Stimulated activated CD8-positive, alpha-beta memory T cell treated with anti-CD3 and anti-CD28 coated beads, Interleukin-4, amount 100 ng/mL, for 24 hours (primary cell): ENCODE results near the gene C1S.

Experiments used
- DNase-seq: peaks from one replicate; pipeline ENCODE4 v3.0.0-alpha.2; 2020; ENCODE audit warnings: low read depth

Gene C1S

GRCh38 chr12:7076493-7076892, 16.0 kb downstream of the C1S start:
- no peak for DNase-seq

- no peak for DNase-seq
These were observed 17.6 kb downstream of the C1S start for GRCh38 chr12:7078163-7078562.

- no peak for DNase-seq
These were observed 19.3 kb downstream of the C1S start for GRCh38 chr12:7079826-7080125.

- DNase-seq: no peak
These were observed 20.5 kb downstream of the C1S start for GRCh38 chr12:7081037-7081436.

- DNase-seq: no peak
These were observed 22.6 kb downstream of the C1S start for GRCh38 chr12:7083125-7083524.

- DNase-seq: no peak
These were observed 28.8 kb downstream of the C1S start for GRCh38 chr12:7089196-7089871.

GRCh38 chr12:7090222-7090998, 29.9 kb downstream of the C1S start:
- DNase-seq: no peak

- no peak for DNase-seq
These were observed 30.7 kb downstream of the C1S start for GRCh38 chr12:7091171-7091570.

GRCh38 chr12:7091660-7092228, 31.2 kb downstream of the C1S start:
- no peak for DNase-seq

- DNase-seq: peak; percentile 52
These were observed 31.9 kb downstream of the C1S start, which contains the start of gene C1R for GRCh38 chr12:7092229-7092985. C1R (minus strand) TSS chr12:7092445; CDS start chr12:7092388, 57 bp downstream.

GRCh38 chr12:7092986-7093460, 32.5 kb downstream of the C1S start:
- DNase-seq: no peak

GRCh38 chr12:7093486-7093885, 33.0 kb downstream of the C1S start:
- DNase-seq: no peak

- no peak for DNase-seq
These were observed 33.4 kb downstream of the C1S start for GRCh38 chr12:7093892-7094291.

- no peak for DNase-seq
These were observed 35.8 kb downstream of the C1S start for GRCh38 chr12:7096006-7096932.

GRCh38 chr12:7096979-7097378, 36.5 kb downstream of the C1S start:
- no peak for DNase-seq

GRCh38 chr12:7099290-7099996, 38.9 kb downstream of the C1S start:
- DNase-seq: no peak

GRCh38 chr12:7100239-7100638, 39.7 kb downstream of the C1S start:
- no peak for DNase-seq

GRCh38 chr12:7101047-7101693, 40.7 kb downstream of the C1S start:
- no peak for DNase-seq

GRCh38 chr12:7101694-7102131, 41.2 kb downstream of the C1S start:
- DNase-seq: no peak

- no peak for DNase-seq
These were observed 42.1 kb downstream of the C1S start for GRCh38 chr12:7102582-7102981.
